ENCODE measurements around the gene NAALADL1. TPM values are rescaled to one million over a fixed set of nuclear protein-coding genes. Genes with fewer than 3 reads are reported as not detected.

The NAALADL1 gene, protein sequence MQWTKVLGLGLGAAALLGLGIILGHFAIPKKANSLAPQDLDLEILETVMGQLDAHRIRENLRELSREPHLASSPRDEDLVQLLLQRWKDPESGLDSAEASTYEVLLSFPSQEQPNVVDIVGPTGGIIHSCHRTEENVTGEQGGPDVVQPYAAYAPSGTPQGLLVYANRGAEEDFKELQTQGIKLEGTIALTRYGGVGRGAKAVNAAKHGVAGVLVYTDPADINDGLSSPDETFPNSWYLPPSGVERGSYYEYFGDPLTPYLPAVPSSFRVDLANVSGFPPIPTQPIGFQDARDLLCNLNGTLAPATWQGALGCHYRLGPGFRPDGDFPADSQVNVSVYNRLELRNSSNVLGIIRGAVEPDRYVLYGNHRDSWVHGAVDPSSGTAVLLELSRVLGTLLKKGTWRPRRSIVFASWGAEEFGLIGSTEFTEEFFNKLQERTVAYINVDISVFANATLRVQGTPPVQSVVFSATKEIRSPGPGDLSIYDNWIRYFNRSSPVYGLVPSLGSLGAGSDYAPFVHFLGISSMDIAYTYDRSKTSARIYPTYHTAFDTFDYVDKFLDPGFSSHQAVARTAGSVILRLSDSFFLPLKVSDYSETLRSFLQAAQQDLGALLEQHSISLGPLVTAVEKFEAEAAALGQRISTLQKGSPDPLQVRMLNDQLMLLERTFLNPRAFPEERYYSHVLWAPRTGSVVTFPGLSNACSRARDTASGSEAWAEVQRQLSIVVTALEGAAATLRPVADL
- 10 to 100 TPM; 17.0 to 39.1 (median 23.3) TPM for total RNA-seq

DNA sequence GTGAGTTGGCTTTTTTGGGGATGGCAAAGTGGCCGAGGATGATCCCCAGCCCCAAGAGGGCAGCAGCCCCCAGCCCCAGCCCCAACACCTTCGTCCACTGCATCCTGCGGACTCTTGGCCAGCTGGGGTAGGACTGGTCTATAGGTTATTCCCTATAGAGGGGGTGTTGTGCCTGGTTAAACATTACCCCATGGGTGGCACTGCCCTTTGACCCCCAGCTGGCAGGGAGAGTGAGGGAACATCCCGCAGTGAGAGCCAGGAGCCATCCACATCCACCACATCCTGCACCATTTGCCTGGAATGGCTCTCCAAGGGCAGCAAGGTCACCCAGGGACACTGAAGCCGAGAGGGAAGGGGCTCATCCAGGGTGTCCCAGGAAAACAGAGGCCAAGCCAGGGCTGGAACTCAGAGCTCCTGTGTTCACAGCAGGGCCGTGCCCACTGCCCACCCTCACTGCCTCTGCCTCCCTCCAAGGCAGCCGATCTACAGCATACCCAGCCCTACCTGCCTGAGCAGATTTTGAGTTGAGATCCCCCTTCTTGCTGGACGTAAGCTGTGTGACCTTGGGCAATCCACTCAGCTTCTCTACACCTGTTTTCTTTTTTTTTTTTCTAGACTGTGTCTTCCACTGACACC is at the start of gene NAALADL1:
TSS of gene NAALADL1 (minus strand) at position 135 of the 636 bp plus-strand sequence. CDS start at position 103, 32 bp downstream.
- TF ChIP-seq, protein P1, sequence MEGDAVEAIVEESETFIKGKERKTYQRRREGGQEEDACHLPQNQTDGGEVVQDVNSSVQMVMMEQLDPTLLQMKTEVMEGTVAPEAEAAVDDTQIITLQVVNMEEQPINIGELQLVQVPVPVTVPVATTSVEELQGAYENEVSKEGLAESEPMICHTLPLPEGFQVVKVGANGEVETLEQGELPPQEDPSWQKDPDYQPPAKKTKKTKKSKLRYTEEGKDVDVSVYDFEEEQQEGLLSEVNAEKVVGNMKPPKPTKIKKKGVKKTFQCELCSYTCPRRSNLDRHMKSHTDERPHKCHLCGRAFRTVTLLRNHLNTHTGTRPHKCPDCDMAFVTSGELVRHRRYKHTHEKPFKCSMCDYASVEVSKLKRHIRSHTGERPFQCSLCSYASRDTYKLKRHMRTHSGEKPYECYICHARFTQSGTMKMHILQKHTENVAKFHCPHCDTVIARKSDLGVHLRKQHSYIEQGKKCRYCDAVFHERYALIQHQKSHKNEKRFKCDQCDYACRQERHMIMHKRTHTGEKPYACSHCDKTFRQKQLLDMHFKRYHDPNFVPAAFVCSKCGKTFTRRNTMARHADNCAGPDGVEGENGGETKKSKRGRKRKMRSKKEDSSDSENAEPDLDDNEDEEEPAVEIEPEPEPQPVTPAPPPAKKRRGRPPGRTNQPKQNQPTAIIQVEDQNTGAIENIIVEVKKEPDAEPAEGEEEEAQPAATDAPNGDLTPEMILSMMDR (IDR thresholded peaks at IDR 0.05): no peak
- ATAC-seq (ENCODE audit: low FRiP score) (no peak), DNase-seq (ENCODE audit: low spot score) (no peak)

DNA sequence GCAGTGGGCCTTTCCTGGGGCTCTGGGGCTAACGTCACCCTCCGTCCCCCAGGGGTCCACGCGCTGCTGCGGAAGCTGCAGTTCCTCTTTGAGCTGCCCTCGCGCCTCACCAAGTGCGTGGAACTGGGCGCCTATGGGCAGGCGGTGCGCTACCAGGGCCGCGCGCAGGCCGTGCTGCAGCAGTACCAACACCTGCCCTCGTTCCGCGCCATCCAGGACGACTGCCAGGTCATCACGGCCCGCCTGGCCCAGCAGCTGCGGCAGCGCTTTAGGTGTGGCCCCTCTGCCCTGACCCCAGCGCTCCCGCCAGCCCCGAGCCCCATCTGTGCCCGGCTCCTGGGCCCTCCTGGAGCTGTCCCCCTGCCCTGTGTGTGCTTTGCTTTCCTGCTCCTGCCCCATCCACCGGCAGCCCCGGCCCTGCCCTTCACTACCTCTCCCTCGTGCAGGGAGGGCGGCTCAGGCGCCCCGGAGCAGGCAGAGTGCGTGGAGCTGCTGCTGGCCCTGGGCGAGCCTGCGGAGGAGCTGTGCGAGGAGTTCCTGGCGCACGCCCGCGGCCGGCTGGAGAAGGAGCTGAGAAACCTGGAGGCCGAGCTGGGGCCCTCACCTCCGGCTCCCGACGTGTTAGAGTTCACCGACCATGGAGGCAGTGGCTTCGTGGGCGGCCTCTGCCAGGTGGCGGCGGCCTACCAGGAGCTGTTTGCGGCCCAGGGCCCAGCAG is 49.6 kb upstream of the NAALADL1 start:
- TF ChIP-seq, protein P1 (IDR thresholded peaks at IDR 0.05): no peak
- DNase-seq (ENCODE audit: low spot score) (no peak), ATAC-seq (ENCODE audit: low FRiP score) (no peak)

DNA sequence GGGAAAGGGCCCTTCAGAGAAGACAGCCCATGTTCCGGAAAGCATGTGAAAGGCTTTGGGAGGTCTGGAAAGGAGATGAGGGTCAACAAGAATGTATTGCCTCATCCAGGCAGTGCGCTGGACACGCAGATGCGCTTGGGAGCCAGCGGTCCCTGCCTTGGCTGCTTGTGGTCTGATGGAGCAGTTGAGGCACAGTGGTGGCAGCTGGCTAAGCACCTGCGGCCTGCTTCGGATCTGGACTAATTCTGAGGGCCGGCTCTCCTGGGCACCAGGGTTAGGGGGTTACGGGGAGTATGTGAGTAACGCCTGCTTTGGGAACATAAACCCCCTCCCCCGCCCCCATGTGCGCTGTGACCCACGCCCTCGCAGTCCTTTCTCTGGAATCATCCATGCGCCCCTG is 48.7 kb upstream of the NAALADL1 start:
- DNase-seq (ENCODE audit: low spot score): no peak
- no peak for ATAC-seq (ENCODE audit: low FRiP score)
- TF ChIP-seq, protein P1 (IDR thresholded peaks at IDR 0.05): no peak

DNA sequence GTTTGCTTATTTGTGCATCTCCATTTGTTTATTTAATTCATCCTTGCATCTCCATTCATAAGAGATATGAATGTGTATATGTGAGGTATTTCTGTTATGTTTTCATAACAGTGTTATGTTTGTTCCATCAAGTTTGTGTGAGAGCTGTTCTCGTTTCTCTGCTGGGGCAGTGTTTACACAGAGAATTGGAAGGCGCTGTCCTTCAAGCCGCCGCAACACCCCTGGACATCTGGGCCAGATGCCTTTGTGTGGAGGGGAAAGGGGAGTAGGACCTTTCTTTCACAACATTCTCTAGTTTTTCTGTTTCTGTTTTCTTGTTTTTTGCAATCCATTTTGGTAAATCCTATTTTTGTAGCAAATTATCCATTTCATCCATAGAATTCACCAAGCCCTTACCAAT is 46.3 kb upstream of the NAALADL1 start:
- TF ChIP-seq, protein P1 (IDR thresholded peaks at IDR 0.05): no peak
- ATAC-seq (ENCODE audit: low FRiP score): no peak
- no peak for DNase-seq (ENCODE audit: low spot score)

DNA sequence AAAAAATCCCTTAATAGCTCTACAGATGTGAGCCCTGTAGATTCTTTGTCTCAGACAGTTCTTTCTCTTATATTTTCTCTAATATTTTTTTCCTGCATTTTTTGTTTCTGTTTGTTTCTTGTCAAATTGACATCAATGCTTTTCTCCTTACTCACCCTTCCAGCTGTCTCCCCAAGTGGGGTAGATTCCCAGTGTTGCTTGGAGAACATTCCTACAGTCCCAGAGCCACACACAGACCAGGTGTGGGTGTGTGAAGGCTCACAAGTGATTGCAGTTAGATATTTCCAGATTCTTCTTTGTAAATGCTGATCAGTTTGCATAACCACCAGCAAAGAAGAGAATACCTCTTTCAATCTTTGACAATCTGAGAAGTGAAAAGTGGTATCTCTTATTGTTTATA is 45.1 kb upstream of the NAALADL1 start:
- ATAC-seq (ENCODE audit: low FRiP score) (no peak), DNase-seq (ENCODE audit: low spot score) (no peak)
- TF ChIP-seq, protein P1 (IDR thresholded peaks at IDR 0.05): no peak
